ENCODE measurements around the gene EPHA10.

EPHA10 gene

DNA sequence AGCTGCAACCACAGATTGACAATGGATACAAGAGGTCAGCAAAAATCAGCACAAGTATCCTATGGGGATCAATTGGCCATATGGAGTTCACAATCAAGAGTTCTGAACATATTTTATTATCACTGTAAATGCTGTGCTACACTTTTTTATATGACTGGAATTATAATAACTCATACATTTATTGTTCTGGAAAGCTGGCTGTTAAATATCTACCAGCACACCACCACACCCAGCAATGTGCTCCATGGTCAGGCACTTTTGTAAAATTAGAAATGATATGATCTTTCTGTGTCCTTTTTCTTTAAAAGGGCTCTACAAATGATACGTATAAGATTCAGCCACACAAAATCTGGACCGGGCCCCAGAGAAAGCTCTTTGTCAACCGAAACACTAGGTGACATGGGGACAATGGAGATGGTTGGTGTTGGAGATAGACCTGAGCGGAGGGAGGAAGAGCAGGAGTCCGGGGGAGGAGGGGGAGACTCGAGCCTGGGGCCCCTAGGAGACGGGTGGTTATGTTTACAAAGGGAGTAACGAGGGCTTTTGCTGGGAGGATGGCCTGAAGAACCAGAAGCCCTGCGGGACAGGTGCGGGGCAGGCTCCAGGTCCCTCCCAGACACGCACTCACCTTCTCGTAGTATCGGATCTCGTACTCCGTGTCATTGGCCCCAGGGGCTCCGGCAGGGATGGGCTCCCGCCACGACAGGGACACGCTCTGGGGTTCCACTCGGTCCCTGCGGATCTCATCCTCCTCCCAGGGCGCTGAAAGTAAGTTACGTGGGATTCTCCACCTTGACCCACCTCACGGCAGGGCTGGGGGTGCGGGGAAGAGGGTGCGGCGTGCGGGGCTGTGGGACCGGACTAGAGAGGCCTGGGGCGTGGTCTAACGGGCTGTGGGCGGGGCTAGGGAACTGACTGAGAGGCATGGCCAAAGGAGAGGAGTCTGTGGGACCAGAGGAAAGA lies 30.0 kb downstream of the EPHA10 start:
- DNase-seq (ENCODE audit: low spot score) = no peak

DNA sequence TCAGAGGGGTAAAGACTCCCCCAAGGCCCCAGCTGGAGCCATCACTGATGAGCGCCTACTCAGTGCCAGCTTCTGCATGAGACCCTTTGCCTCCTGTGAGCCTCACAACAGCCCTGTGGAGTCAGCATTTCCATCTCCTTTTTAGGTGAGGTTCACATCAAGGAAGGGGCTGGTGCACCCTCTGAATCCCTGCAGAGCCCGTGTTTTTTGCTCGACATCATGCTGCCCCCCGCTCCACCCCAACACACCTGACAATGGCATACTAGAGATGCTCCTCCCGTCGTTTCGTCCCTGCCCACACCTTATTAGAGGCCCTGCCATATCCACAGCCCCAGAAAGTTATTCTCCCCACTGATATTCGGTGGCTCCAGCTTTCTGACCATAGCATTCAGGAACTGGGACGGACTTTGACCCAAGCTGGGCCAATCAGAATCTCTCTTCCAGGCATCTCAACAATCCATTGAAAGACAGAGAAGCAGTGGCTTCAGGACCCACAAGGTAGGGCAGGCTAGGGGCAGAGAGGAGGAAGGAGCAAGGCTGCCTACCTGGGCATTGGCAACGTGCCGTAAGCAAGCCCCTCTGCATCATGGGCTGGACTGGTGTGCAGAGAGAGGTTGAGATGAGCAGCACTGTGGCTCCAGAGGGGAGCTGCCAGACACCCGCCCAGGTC lies 32.7 kb downstream of the EPHA10 start:
- DNase-seq (ENCODE audit: low spot score) = no peak

DNA sequence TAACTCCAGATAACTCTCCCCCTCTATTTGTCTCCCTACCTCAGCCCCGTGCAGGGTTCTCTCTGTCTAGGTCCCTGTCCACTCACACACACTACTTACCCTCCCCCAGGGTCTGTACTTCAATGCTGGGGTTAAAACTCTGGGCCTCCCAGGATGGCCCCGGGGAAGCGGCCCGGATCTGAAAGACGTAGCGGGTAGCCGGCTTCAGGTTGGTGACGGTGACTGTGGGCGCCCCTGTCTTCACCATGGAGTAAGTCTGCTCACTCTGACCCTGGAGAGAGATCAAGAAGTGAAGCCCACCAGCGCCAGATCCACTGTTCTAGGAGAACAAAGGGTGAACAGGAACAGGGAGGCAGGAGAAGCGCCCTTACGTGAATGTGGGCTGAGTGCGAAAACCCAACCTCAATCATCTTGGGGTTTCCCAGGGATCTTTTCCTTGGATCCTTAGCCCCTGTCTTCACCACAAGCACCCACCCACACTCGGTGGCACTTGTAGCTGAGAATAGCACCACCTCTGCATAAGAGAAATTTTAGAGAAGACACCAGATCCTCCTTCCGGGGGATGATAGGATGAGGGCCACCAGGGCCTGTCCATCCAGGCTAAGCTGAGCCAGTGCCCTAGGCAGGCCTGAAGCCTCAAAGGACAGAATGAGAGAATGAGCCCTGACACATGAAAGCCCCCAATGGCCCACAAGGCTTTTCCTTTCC lies 33.5 kb downstream of the EPHA10 start:
- DNase-seq (ENCODE audit: low spot score) = no peak

DNA sequence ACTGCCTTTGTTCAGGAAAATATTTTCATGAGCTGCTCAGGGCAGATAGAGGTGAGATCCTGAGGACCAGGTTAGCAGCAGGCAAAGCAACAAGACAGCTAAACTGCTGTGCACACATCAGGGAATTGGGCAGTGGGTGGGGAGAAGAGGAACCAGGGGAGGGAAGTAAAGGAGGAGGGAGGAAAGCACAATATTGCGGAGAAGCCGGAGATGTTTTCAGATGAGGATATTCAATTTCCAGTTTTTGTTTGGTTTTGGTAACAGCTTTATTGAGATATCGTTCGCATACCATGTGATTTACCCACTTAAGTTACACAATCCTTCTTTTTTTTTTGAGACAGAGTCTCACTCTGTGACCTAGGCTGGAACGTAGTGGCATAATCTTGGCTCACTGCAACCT lies 34.5 kb downstream of the EPHA10 start:
- no peak for DNase-seq (ENCODE audit: low spot score)

DNA sequence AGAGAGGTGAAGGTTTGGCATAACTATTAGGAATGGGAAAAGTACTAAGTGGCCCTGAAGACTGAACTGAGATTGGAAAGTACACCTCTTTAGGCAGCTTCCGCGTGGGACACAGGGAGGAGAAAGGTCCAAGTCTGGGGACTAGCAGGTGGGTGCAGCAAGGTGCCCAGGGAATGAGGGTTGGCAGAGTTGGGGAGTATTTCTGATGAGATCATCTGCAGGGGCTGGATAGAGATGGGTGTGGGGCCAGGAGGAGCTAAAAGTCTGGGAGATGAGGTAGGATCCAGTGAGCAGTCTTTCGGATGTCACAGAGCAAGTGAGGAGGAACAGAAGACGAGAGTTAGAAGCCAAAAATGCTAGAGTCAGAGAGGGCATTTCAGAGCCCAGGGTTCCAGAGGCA lies 36.5 kb downstream of the EPHA10 start:
- no peak for DNase-seq (ENCODE audit: low spot score)

DNA sequence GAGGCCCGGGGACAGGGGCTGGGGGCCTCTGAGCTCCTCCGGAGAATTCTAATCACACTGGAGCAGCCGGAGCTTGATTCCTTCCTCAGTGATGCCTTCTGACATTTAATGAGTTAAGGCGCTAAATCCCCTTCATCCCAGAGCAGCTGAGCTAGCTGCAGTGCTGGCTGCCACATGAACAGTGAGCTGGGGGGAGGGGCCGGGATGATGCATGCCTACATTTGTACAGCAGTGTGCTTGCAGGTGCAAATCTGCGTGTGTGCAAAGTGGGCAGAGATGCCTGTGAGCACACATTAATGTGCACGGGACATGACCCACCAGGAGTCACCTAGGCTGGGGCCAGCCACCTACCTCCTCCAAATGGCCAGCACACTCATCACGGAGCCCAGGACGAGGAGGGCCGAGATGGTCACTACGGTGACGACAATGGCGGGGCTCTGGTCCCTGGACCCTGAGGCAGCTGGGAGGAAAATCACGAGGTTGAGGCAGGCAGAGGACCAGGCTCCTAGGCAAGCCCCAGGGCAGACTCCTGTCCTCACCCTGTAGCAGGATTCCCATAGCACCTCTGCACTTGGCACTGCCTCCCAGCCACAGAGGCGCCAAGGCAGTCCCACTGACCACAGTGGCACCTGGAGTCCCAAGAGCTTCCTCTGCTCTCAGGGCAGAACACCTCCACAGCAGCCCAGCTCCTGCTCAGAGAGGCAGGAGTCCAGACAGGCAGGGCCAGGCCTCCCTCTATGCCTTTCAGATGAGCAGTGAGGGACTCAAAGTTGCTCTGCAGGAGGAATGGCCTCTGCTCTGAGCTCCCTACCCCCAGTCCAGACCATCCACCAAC lies 38.0 kb downstream of the EPHA10 start:
- no peak for DNase-seq (ENCODE audit: low spot score)

DNA sequence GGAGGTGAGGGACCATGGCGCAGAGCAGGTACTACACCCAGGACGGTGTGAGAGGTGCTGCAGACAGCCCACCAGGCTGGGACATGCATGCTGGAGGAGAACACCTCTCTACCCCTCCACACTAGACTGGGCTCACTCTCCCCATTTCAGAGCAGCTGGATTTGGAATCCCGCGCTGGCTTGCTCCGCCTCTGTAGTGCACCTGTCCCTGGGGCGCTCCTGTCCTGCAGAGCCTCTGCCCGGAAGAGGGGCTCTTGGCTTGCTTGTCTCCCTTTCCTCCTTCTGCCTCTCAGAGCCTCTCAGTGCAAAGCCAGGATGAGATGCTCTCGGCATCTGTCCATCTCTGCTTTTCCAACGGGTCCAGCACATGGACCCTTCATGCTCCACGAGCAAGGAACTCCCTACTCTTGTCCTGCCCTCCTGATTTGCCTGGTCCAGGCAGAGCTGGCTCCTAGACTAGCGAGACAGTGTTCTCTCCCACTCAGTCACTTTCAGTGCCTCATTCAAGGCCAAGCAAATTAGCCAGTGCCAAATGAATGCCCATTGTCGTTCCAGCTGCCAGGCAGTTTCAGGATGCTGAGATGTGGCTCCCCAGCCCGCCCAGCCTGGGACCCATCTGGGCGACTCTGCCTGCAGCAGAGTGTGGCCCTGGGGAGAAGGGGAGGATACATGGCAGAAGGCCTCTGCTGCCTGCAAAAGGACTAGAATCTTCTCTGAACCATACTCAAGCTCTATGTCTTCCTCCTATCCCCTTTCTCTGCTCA lies 38.9 kb downstream of the EPHA10 start:
- no peak for DNase-seq (ENCODE audit: low spot score)

DNA sequence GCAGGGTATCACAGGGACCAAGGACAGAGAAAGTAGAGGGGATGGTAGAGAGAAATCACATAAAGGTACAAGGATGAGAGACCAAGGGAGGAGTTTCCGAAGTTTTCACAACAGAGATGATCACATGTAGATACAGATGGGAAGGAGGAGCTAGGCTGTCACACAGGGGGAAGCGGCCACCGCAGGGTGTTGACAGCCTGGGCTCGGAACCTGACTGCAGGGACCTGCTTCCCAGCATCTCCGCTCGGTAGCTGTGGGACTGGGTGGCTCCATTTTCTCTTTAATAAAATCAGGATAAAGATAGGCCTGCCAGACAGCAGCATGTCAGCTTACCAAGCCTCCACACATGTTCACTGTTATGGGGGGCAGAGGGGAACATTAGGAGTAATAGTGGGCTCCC lies 40.3 kb downstream of the EPHA10 start:
- DNase-seq (ENCODE audit: low spot score) = no peak

DNA sequence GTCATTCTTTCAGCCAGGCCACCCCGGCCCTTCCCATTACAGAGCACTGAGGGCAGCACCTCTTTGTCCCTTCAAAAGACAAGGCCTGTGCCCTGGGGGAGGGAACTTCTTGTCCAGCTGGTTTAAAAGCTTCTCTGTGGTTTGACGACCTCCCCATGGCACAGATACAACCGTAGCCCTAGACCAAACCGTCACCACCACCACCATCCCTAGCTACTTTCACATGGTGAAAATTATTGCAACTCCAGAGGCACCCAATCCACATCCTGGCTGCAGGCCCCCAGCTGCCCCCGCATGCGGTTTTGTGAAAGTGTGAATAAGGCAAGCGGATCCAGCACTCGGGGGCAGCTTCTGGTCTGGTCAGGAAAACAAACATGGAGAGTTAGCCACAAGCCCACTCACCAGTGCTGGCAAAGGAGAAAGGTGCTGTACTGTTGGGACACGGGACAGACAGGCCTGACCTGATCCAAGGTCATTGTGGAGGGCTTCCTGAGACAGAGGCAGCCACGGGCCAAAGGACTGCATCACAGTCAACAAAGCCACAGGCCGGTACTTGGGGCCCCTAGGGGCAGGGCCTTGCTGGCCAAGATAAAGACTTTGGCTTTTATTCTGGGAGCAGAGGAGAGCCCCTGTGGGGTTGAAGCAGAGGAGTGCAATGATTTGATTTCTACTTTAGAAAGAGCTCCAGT lies 41.4 kb downstream of the EPHA10 start:
- DNase-seq (ENCODE audit: low spot score) = no peak

DNA sequence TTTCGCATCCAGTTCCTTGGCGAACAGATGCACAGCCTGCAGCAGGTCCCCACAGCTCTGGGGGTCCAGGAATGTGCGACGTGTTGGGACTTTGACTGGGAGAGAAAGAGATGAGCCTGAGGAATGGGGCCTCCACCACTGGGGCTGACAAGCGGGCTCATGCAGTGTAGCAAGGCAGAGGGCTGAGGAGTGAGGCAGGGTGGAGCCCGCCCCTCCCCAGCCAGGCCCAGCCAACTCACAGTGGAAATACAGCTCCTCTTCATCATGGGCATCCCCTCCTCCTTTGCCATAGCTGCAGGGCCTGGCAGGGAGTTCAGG lies 41.9 kb downstream of the EPHA10 start:
- no peak for DNase-seq (ENCODE audit: low spot score)

DNA sequence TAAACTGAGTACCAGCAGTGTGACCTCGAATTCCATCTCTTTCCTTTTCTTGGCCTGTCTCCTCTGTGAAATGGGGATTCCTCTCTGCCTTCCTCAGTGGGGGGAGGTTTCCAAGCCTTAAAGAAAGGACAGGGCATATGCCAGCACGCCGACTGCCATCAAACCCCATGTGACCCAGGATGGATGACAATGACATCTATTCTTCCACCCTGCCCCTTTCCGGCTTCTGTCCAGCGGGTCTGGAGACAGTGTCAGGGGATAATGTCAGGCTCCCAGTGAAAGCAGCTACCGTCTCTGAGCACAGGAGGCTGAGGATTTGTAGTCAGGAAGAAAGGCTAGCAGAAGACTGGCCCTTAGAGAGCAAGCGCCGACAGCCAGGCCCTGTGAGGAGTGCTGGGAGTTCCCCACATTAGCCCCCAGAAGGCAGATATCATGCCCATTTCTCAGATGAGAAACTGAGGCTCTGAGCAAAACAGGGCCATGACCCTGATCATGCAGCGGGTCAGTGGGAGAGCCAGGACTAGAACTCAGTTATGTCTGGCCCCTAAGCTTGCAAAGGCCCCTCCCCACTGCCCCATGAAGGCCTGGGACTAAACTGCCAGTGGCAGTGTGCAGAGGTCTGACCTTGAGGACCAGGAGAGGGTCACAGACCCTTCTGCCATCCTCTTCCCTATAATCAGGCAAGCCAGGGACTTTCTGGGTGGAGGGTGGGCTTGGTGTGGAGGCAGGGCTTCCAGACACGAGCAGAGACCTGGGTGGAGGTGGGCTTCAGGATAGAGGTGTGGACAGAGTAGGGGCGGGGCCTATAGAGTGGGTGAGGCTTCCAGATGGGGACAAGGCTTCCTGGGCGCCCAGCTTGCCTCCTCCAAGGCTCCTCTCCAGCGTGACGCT lies 42.5 kb downstream of the EPHA10 start:
- no peak for DNase-seq (ENCODE audit: low spot score)

DNA sequence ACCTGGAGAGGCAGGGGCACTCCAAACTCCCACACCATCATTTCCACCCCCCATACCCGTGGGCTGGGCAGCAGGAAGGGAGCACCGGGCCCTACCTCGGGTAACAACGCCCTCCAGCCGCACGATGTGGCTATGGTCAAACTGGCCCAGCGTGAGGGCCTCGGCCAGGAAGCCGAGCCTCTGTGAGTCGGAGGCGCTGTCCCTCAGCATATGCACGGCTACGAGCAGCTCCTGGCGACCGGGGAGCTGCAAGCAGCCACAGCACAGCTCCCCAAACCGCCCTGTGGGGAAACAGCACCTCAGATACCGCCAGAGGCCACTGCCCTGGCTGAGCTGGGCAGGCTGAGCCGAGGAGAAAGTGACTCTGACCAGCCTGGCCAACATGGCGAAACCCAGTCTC lies 43.4 kb downstream of the EPHA10 start:
- no peak for DNase-seq (ENCODE audit: low spot score)

DNA sequence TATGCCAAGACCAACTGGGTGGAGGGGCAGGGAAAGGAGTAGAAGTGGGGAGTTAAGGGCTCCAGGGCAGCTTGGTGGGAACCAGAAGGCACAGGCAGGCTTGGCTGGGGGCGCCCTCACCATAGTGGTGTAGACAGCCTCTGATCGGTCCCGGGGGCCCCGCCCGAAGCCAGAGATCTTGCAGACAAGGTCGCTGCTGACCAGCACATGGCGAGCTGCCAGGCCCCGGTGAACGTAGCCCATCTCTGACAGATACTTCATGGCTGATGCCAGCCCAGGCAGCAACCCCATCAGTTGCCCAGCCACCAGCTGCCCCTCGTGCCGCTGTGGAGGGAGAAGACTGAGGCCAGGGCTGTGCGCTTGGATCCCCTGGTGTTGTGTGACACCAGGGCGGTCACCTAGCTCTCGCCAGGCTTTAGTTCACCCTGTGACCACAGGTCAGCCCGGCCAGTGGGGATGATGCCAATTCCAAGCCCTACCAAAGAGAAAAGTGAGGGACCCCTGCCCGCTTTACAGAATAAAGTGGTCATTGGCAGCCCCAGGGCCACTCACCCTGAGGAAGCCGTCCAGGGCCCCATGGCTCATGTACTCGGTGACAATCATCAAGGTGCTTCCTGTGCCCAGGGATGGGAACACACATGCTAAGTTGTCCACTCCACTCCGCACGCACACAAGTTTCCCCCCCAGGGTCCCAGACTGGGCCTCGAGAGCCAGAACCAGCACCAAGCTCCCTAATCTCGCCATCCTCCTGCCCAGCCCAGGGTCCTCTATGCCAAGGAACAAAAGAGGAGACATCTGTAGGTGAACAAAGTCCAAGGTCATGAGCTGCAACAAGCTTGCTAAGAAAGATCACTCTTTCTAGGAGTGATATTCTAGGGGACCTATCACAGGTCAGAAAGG lies 44.4 kb downstream of the EPHA10 start:
- no peak for DNase-seq (ENCODE audit: low spot score)

DNA sequence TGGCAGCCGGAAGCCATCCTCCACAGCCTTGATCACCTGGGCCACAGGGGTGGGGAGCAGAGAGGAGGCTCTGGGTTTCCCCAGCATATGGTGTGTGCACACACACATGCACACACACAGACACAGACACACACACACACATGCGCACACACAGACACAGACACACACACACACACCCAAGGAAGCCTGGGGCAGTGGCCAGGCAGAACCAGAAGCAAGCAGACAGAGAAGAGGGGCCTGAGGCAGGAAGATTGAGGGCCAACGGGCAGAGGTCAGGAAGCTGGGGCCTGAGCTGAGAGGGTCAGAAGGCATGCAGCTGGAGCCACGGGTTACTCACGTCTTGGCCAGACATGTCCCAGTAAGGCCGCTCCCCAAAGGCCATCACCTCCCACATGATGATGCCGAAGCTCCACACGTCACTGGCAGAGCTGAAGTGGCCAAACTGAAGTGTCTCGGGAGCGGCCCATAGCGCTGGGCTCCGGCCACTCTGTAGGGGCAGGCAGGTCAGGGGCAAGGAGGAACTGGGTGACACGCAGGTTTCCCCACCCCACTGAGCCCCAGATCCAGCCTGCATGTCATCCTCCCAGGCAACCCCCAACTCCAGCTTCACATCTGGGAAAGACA lies 45.2 kb downstream of the EPHA10 start:
- no peak for DNase-seq (ENCODE audit: low spot score)

DNA sequence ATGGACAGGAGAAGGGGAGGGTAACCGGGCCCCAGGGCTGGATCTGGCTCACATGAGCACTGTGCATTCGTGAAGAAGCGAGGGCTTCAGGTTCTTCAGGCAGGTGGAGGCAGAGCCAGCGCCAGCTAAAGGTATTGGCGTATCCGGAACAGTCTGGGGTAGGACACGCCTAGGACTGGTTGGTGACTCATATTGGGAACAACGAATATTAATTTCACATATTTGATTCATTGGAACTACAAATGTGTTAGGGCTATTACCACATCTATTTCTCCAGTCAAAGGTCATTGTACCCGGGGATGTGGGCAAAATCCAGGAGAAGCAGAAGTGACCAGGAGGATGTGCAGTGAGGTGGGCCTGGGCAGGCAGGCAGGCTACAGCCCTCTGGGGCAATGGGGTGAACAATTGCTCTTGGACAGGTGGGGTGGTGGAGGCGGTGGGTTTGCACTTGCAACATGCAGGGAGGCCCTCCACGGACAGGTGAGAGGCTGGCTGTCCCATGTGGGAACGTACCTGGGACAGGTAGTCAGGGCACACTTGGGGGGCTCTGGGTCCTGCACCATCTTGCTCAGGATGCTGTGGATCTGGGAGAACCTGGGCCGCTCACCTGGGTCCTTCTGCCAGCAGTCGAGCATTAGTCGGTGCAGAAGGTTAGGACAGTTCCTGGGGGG lies 45.9 kb downstream of the EPHA10 start:
- no peak for DNase-seq (ENCODE audit: low spot score)

DNA sequence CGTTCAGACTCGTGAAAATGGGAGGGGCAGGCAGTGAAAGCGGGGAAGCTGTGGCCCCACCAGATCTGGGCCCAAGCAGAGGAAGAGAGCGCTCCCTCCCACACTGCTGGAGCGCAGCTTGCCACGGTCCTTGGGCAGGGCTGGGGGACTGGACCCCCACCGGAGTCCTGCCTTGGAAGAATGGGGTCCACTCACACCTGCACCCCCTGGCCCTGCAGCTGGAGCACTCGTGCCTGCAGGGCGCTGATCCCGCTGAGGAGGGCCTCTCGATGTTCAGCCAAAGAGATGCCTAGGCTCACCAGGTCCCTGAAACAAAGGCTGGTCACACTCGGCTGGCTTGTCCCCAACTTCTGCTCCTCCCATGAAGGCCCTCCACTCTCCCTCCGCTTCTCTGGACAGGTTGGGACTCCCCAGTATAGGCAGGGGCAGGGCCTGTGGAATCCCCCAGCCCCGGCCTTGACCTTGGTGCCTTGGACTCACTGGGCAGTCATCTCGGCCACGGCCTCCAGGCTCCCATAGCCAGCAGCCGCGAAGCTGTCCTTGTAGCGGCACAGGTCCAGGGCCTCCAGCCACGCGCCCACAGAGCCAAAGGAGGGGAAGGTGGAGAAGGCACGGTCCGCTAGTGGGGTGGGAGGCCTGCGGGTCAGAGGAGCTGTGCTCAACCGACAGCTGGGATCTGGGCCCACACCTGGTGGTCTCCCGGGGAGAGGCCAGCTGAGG lies 46.6 kb downstream of the EPHA10 start:
- DNase-seq (ENCODE audit: low spot score) = no peak

DNA sequence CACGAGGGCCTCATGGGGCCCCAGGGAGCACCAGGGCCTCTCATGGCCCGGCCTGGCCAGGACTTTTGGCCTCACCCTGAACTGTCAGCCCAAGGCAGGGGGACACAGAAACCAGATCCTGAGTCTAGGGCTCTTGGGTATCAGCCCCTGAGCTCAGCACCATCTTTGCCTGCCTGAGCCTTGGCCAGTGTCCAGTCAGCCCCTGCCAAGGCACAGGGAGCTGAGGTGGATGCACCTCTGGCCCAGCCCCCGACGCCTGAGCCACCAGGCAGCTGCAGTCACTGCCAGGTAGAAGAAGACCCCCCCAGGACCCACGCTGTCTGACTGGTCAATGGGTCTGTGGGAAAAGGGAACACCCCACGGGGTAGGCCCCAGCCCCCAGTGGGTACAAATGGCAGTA lies 47.3 kb downstream of the EPHA10 start:
- DNase-seq (ENCODE audit: low spot score) = no peak

Data from LoVo (cell line).